ENCODE results near the gene AIF1L. TPM values are rescaled to one million over a fixed set of nuclear protein-coding genes. Genes with fewer than 3 reads are reported as not detected.

Gene AIF1L
- total RNA-seq, 1 donor from 2014 or later, result 0.27 TPM

- no peaks in the 10 kb centered on the region for H3K27me3 Mint-ChIP-seq (ENCODE audit: low read depth)
- no peak overlapping the region for H3K4me3 Mint-ChIP-seq (ENCODE audit: low read depth)
Measured at GRCh38 chr9:131084661-131085369, 11.5 kb upstream of the AIF1L start.

DNA sequence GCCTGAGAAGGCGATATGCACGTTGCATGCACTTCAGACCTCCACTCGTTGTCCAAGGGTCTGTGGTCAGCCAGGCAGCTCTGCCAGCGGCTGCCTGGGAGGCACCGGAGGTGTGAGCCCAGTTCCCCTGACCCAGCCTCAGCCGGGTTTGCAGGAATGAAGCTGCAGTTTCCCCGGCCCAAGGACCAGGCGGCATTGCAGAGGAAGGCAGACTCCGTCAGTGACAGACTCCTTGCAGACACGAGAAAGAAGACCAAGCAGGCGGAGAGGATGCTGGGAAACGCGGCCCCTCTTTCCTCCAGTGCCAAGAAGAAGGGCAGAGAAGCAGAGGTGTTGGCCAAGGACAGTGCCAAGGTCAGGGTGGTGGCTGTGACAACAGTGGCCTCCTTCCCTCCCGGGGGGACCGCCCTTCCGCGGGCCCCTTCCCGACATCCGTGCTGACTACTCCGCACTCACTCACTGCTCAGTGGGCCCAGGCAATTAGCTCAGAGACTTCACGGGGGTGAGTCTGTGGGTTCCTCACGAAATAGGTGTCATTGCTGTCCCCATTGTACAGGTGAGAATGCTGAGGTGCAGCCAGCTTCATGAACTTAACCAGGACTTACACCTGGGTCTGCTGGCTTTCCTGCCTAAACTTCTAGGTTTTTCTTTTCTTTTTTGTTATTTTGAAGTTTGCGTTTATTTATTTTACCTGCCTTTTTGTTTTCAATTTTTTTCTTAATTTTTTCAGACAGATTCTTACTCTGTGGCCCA, 10.8 kb upstream of the AIF1L start:
- Mint-ChIP-seq H3K4me1 (ENCODE audit: low read depth) (no peaks in the 10 kb centered on the region), H3K9me3 (no peaks in the 10 kb centered on the region), H3K27ac (no peak overlapping the region), H3K36me3 (ENCODE audit: low read depth) (no peaks in the 10 kb centered on the region), H3K27me3 (ENCODE audit: low read depth) (no peaks in the 10 kb centered on the region), H3K4me3 (ENCODE audit: low read depth) (no peak overlapping the region)
- intact Hi-C loops (cut with micrococcal nuclease), result no loop called here
- no peak for DNase-seq (ENCODE audit: low spot score)

More at GRCh38 chr9:131084661-131085369, 11.5 kb upstream of the AIF1L start:
- Mint-ChIP-seq H3K36me3 (ENCODE audit: low read depth) (no peaks in the 10 kb centered on the region), H3K27ac (no peak overlapping the region), H3K4me1 (ENCODE audit: low read depth) (no peaks in the 10 kb centered on the region), H3K9me3 (no peaks in the 10 kb centered on the region)
- no peak for DNase-seq (ENCODE audit: low spot score)
- intact Hi-C loops (cut with micrococcal nuclease), result no loop called here

DNA sequence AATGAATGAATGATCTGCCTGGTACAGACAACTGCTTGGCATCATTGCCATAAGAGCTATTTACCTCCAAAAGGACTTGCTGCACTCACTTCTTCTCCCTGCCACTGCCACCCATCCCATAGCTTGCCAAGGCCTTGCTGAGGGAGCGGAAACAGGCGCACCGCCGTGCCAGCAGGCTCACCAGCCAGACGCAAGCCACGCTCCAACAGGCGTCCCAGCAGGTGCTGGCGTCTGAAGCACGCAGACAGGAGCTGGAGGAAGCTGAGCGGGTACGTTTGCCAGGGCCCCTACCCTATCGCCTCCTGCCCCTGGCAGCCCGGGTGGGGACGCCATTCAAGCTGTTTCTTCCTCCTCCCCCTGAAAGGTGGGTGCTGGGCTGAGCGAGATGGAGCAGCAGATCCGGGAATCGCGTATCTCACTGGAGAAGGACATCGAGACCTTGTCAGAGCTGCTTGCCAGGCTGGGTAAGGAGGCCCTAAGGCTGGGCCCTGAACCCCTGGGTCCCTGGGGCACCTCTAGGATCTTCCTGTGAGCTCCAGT, 8.9 kb upstream of the AIF1L start:
- no peaks in the 10 kb centered on the region for H3K9me3 Mint-ChIP-seq
- DNase-seq (ENCODE audit: low spot score), result no peak
- intact Hi-C loops (cut with micrococcal nuclease), result no loop called here
- no peaks in the 10 kb centered on the region for H3K36me3 Mint-ChIP-seq (ENCODE audit: low read depth)
- no peak overlapping the region for H3K27ac Mint-ChIP-seq
- H3K27me3 Mint-ChIP-seq (ENCODE audit: low read depth), result no peaks in the 10 kb centered on the region
- no peaks in the 10 kb centered on the region for H3K4me1 Mint-ChIP-seq (ENCODE audit: low read depth)
- no peak overlapping the region for H3K4me3 Mint-ChIP-seq (ENCODE audit: low read depth)

- H3K4me3 Mint-ChIP-seq (ENCODE audit: low read depth), result no peak overlapping the region
- H3K9me3 Mint-ChIP-seq, result no peaks in the 10 kb centered on the region
- no peak for DNase-seq (ENCODE audit: low spot score)
Measured at GRCh38 chr9:131090025-131090787, 6.1 kb upstream of the AIF1L start.

DNA sequence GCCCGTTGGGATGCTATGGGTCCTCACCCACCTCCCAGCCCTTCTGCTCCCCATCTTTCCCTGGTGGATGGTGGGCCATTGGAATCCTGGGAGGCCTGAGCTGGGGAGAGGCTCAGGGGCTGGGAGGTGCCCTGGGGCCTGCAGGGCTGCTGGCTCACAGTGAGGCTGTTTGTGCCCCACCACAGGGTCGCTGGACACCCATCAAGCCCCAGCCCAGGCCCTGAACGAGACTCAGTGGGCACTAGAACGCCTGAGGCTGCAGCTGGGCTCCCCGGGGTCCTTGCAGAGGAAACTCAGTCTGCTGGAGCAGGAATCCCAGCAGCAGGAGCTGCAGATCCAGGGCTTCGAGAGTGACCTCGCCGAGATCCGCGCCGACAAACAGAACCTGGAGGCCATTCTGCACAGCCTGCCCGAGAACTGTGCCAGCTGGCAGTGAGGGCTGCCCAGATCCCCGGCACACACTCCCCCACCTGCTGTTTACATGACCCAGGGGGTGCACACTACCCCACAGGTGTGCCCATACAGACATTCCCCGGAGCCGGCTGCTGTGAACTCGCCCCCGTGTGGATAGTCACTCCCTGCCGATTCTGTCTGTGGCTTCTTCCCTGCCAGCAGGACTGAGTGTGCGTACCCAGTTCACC, 4.9 kb upstream of the AIF1L start:
- intact Hi-C loops (cut with micrococcal nuclease), result no loop called here
- H3K4me1 Mint-ChIP-seq (ENCODE audit: low read depth), result peaks cover 3% of the 10 kb centered on the region
- no peak overlapping the region for H3K4me3 Mint-ChIP-seq (ENCODE audit: low read depth)
- no peaks in the 10 kb centered on the region for H3K36me3 Mint-ChIP-seq (ENCODE audit: low read depth)
- DNase-seq (ENCODE audit: low spot score), result no peak
- no peaks in the 10 kb centered on the region for H3K9me3 Mint-ChIP-seq
- no peak overlapping the region for H3K27ac Mint-ChIP-seq
- peaks cover 22% of the 10 kb centered on the region for H3K27me3 Mint-ChIP-seq (ENCODE audit: low read depth)

More at GRCh38 chr9:131090025-131090787, 6.1 kb upstream of the AIF1L start:
- no peaks in the 10 kb centered on the region for H3K4me1 Mint-ChIP-seq (ENCODE audit: low read depth)
- peaks cover 13% of the 10 kb centered on the region for H3K27me3 Mint-ChIP-seq (ENCODE audit: low read depth)
- H3K36me3 Mint-ChIP-seq (ENCODE audit: low read depth), result no peaks in the 10 kb centered on the region
- intact Hi-C loops (cut with micrococcal nuclease), result no loop called here
- no peak overlapping the region for H3K27ac Mint-ChIP-seq

DNA sequence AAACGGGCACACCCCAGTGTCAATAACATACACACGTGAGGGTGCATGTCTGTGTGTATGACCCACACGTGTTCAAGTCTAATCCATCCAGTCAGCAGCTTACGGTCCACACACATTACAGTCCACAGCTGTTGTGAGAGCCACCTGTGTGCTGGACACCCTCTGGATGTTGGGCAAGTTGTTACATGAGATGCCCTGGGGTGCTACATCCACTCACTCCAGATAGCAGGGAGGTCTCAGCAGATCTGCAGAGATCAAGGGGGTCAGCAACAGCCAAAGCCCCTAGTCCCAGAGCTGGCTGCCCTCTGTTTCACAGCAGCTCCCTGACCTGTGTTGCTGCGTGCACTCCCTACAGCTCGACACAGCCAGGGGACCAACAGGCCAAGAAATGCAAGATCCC, 4.3 kb upstream of the AIF1L start:
- H3K36me3 Mint-ChIP-seq (ENCODE audit: low read depth), result no peaks in the 10 kb centered on the region
- intact Hi-C loops (cut with micrococcal nuclease), result no loop called here
- H3K27ac Mint-ChIP-seq, result no peak overlapping the region
- peaks cover 25% of the 10 kb centered on the region for H3K27me3 Mint-ChIP-seq (ENCODE audit: low read depth)
- H3K4me1 Mint-ChIP-seq (ENCODE audit: low read depth), result peaks cover 3% of the 10 kb centered on the region
- no peaks in the 10 kb centered on the region for H3K9me3 Mint-ChIP-seq
- no peak overlapping the region for H3K4me3 Mint-ChIP-seq (ENCODE audit: low read depth)
- DNase-seq (ENCODE audit: low spot score), result no peak

GRCh38 chr9:131092548-131093440, 3.5 kb upstream of the AIF1L start:
- no peak overlapping the region for H3K4me3 Mint-ChIP-seq (ENCODE audit: low read depth)
- H3K36me3 Mint-ChIP-seq (ENCODE audit: low read depth), result no peaks in the 10 kb centered on the region
- H3K4me1 Mint-ChIP-seq (ENCODE audit: low read depth), result peaks cover 3% of the 10 kb centered on the region
- H3K27ac Mint-ChIP-seq, result no peak overlapping the region
- intact Hi-C loops (cut with micrococcal nuclease), result no loop called here
- no peak for DNase-seq (ENCODE audit: low spot score)
- peaks cover 32% of the 10 kb centered on the region for H3K27me3 Mint-ChIP-seq (ENCODE audit: low read depth)
- no peaks in the 10 kb centered on the region for H3K9me3 Mint-ChIP-seq

DNA sequence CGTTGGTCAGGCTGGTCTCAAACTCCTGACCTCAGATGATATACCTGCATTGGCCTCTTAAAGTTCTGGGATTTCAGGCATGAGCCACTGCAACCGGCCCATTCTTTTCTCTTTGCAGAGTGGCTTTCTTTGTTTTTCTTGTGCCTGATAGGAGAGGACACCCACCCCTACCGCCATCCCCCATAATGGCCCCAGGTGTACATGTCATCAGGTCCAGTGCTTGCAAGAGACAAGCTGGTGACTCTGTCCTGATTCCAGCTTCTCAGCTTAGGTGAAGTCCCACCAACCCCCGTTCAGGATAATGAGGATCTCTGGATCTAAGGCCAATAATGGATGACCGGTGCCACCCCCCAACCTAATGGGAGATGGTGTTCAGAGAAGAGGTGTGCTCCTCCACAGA, 2.3 kb upstream of the AIF1L start:
- no peak for DNase-seq (ENCODE audit: low spot score)
- Mint-ChIP-seq H3K4me1 (ENCODE audit: low read depth) (peaks cover 3% of the 10 kb centered on the region), H3K27me3 (ENCODE audit: low read depth) (peaks cover 36% of the 10 kb centered on the region), H3K27ac (no peak overlapping the region), H3K9me3 (no peaks in the 10 kb centered on the region), H3K4me3 (ENCODE audit: low read depth) (no peak overlapping the region), H3K36me3 (ENCODE audit: low read depth) (no peaks in the 10 kb centered on the region)
- intact Hi-C loops (cut with micrococcal nuclease), result no loop called here

GRCh38 chr9:131094622-131095021, 1.7 kb upstream of the AIF1L start:
- Mint-ChIP-seq H3K36me3 (ENCODE audit: low read depth) (no peaks in the 10 kb centered on the region), H3K9me3 (no peaks in the 10 kb centered on the region), H3K27ac (no peak overlapping the region), H3K4me1 (ENCODE audit: low read depth) (peaks cover 3% of the 10 kb centered on the region), H3K27me3 (ENCODE audit: low read depth) (peaks cover 36% of the 10 kb centered on the region), H3K4me3 (ENCODE audit: low read depth) (no peak overlapping the region)
- DNase-seq (ENCODE audit: low spot score), result no peak
- intact Hi-C loops (cut with micrococcal nuclease), result no loop called here

GRCh38 chr9:131095666-131096268, 564 bp upstream of the AIF1L start:
- no peak overlapping the region for H3K27ac Mint-ChIP-seq
- peaks cover 3% of the 10 kb centered on the region for H3K4me1 Mint-ChIP-seq (ENCODE audit: low read depth)
- H3K9me3 Mint-ChIP-seq, result no peaks in the 10 kb centered on the region
- DNase-seq (ENCODE audit: low spot score), result no peak
- H3K36me3 Mint-ChIP-seq (ENCODE audit: low read depth), result no peaks in the 10 kb centered on the region
- intact Hi-C loops (cut with micrococcal nuclease), result no loop called here
- peaks cover 36% of the 10 kb centered on the region for H3K27me3 Mint-ChIP-seq (ENCODE audit: low read depth)
- H3K4me3 Mint-ChIP-seq (ENCODE audit: low read depth), result peak overlapping the region; percentile 49

DNA sequence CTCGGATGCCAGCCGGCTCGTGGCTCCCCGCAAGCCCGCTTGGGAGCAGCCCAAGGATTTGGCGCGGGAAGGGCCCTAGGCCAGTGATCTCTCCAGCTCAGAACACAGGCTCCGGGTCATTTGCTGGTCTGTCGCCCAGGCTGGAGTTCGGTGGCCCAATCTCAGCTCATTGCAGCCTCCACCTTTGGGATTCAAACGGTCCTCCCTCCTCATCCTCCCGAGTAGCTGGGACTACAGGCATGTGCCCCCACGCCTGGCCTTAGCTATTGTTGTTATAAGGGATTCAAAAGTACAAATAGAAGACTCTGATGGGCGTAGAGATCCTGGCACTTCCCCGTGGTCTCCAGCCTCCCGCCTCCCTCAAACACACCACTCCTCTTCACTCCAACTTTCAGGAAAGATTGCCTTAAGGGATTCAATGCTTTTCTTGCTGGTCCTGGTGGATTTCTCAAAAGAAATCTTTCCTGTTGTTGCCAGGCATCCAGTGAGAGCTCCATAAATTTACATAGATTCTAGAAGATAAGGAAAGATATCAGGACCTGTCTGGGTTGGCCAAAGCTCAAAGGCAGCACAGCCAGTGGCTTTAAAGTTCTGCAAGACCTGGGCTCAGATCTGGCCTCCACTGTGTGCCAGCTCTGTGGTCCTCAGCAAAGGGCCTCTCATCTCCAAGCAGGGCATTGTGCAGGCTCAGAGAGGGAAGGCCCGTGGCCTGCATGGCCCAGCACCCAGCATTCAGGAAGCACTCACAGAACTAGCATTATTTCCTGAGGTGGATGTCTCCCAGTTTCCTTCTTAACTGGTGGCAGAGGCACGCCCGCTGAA, 1.0 kb downstream of the AIF1L start:
- no peak overlapping the region for H3K27ac Mint-ChIP-seq
- intact Hi-C loops (cut with micrococcal nuclease), result no loop called here
- peaks cover 36% of the 10 kb centered on the region for H3K27me3 Mint-ChIP-seq (ENCODE audit: low read depth)
- no peaks in the 10 kb centered on the region for H3K36me3 Mint-ChIP-seq (ENCODE audit: low read depth)
- no peak for DNase-seq (ENCODE audit: low spot score)
- H3K4me1 Mint-ChIP-seq (ENCODE audit: low read depth), result peaks cover 3% of the 10 kb centered on the region
- H3K9me3 Mint-ChIP-seq, result no peaks in the 10 kb centered on the region
- no peak overlapping the region for H3K4me3 Mint-ChIP-seq (ENCODE audit: low read depth)

All from activated T-helper 2 cell treated with anti-CD3 and anti-CD28 coated beads, Interferon-gamma antibody, Interleukin-2, Interleukin-4, amounts not matched to agents 10 μg/mL and 5 μg/mL and 100 μg/mL, durations not matched to agents 14 hours and 24 hours and 36 hours (primary cell).